Measurements from ENCODE around the gene VAV2.

Gene VAV2

GRCh38 chr9:133730994-133731715, 261.0 kb downstream of the VAV2 start:
- TF ChIP-seq CTCF (IDR thresholded peaks at IDR 0.05), result no peak

GRCh38 chr9:133729617-133730281, 262.4 kb downstream of the VAV2 start:
- no peak for TF ChIP-seq CTCF (IDR thresholded peaks at IDR 0.05)

- no peak for TF ChIP-seq CTCF (IDR thresholded peaks at IDR 0.05)
Measured at GRCh38 chr9:133728856-133729616, 263.1 kb downstream of the VAV2 start.

- no peak for TF ChIP-seq CTCF (IDR thresholded peaks at IDR 0.05)
Measured at GRCh38 chr9:133727876-133728441, 264.2 kb downstream of the VAV2 start.

- no peak for TF ChIP-seq CTCF (IDR thresholded peaks at IDR 0.05)
Measured at GRCh38 chr9:133727277-133727875, 264.7 kb downstream of the VAV2 start.

- peak; percentile 62 for TF ChIP-seq CTCF (IDR thresholded peaks at IDR 0.05)
Measured at GRCh38 chr9:133726401-133727276, 265.5 kb downstream of the VAV2 start.
